Measurements from ENCODE around the gene ACSS1.

Gene ACSS1

DNA sequence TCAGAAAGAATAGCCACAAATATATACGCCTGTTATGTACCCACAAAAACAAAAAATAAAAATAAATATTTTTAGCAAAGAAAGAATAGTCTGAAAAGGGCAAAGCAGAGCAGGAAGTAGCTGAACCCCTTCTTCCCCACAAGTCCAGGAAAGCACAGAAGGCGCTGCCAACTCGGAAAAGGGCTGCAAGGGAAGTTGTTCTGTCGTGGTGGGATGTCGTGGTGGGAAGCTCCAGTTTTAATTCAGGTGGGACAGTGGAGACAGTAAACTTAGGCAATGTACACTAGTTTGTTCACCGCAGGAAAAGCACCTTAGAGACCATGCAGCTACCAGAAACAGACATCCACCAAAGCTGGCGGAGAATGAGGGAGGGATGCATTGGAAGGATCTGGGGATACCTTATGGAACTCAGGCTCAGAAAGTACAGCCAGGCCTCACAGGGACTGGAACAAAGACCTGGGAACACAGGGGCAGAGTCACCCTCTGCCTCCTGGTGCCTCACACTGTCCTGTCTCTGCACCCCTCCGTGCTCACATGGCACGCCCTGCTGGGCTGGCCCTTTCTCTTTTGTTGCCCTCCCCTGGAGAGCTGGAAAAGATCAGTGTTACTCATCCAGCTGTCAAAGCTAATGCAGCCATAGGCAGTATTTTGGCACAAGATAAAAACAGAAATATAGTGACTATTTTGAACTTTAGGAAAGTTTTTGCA lies 62.0 kb downstream of the ACSS1 start:
- in situ Hi-C loops (cut with HindIII; ENCODE audit: low sequenced_read_pairs) = loop anchor here (25.0 kb wide), 1 partner anchor 166 kb away; no protein-coding TSS in a partner anchor
- no peak overlapping the region for H3K4me3 ChIP-seq (ENCODE audit: low read depth, low read length)
- TF ChIP-seq, protein P1, sequence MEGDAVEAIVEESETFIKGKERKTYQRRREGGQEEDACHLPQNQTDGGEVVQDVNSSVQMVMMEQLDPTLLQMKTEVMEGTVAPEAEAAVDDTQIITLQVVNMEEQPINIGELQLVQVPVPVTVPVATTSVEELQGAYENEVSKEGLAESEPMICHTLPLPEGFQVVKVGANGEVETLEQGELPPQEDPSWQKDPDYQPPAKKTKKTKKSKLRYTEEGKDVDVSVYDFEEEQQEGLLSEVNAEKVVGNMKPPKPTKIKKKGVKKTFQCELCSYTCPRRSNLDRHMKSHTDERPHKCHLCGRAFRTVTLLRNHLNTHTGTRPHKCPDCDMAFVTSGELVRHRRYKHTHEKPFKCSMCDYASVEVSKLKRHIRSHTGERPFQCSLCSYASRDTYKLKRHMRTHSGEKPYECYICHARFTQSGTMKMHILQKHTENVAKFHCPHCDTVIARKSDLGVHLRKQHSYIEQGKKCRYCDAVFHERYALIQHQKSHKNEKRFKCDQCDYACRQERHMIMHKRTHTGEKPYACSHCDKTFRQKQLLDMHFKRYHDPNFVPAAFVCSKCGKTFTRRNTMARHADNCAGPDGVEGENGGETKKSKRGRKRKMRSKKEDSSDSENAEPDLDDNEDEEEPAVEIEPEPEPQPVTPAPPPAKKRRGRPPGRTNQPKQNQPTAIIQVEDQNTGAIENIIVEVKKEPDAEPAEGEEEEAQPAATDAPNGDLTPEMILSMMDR (IDR thresholded peaks at IDR 0.05; ENCODE audit: low read depth, low read length, missing control alignments) = no peak
- no peak for DNase-seq (ENCODE audit: low read depth)

DNA sequence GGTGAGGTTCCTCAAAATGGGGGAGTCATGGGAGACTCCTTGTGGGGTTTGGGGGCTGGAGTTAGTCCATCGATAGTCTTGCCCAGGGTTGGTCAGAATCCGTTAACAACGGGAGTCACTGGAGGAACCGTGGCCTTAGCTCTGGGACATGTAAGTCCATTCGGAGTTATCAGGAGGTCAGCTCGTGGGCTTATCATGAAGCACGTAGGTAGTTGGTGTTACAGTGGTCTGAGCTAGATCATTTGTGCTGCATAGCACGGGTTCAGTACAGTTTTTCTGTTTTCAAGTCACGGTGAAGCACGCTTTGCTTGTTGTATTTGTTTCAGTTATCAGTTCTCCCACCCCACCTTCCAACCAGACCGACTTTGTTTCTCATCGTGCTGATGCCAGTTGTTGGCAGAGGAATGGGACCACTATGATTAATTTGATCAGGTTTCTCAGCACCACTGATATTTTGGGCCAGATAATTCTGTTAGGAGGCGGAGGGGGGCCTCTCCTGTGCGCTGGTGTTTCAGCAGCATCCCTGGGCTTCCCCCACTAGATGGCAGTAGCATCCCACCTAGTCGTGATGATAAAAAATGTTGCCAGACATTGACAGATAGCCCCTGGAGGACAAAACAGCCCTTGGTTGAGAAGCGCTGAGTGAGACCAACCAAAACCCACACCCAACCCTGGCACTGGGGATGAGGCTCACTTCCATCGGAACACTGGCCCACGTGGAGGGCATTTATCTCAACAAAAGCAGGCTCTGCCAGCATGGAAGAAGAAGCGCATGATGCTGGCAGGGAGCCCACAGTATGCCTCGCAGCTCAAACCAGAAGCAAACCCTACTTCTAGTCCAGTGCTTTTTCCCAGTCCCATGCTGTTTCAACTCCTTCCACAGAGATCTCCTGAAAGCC lies 63.2 kb downstream of the ACSS1 start:
- peak overlapping the region; percentile 9 for H3K4me3 ChIP-seq (ENCODE audit: low read depth, low read length)
- in situ Hi-C loops (cut with HindIII; ENCODE audit: low sequenced_read_pairs) = loop anchor here (25.0 kb wide), 1 partner anchor 168 kb away; no protein-coding TSS in a partner anchor
- peak; percentile 52 for DNase-seq (ENCODE audit: low read depth)
- TF ChIP-seq, protein P1 (IDR thresholded peaks at IDR 0.05; ENCODE audit: low read depth, low read length, missing control alignments) = peak; percentile 94

DNA sequence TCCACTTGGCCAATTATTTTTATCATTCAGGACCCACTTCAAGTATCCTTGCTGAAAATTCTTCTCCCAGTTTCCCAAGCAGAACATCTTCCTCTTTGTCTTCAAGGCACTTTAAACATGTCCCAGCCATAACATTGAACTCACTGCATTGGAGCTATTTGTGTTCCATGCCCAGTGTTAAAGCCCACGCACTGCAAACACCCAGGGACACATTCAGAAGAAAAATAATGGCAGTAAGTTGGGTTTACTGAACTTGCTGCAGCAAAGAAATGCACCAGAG lies 63.8 kb downstream of the ACSS1 start:
- TF ChIP-seq, protein P1 (IDR thresholded peaks at IDR 0.05; ENCODE audit: low read depth, low read length, missing control alignments) = no peak
- no peak overlapping the region for H3K4me3 ChIP-seq (ENCODE audit: low read depth, low read length)
- in situ Hi-C loops (cut with HindIII; ENCODE audit: low sequenced_read_pairs) = loop anchor here (25.0 kb wide), 1 partner anchor 168 kb away; no protein-coding TSS in a partner anchor
- no peak for DNase-seq (ENCODE audit: low read depth)

DNA sequence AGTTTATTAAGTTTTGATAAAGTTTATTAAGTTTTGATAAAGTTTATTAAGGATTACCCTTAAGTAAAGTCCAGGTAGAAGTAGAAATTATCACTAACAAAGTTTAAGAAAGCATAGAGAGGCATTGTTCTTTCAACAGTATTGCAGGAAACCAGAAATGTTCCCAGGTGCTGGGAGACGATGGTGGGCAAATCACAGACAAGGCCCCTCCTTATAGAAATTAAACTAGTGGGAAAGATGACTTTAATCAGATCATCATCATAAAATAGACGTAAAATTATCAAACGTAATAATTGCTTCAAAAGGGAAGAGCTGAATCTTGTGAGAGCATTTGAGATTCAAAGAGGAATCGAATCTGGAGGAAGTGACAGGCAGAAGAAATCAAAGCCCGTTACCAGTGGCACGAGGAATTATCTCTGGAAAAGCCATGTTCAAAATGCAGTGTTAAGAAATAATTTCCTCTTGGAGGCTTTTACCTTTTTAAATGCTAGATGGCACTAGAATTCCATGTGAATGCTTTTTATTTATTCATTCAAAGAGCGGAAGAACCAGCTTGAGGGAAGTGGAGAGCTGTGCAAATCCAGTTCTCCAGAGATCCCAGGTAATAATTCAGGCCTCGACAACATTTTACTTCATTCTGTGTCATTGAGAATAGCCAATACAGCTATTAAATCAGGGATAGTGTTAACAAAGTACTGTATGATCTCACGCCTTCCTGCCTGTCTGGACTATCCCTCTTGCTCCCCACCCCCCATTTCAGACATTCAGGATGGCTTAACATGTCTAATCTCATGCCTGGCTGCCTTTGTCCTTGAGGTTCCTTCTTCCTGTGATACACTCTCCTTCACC lies 64.4 kb downstream of the ACSS1 start:
- peak; percentile 37 for DNase-seq (ENCODE audit: low read depth)
- in situ Hi-C loops (cut with HindIII; ENCODE audit: low sequenced_read_pairs) = loop anchor here (25.0 kb wide), 1 partner anchor 169 kb away; no protein-coding TSS in a partner anchor
- peak overlapping the region; percentile 66 for H3K4me3 ChIP-seq (ENCODE audit: low read depth, low read length)
- TF ChIP-seq, protein P1 (IDR thresholded peaks at IDR 0.05; ENCODE audit: low read depth, low read length, missing control alignments) = peak; percentile 33

DNA sequence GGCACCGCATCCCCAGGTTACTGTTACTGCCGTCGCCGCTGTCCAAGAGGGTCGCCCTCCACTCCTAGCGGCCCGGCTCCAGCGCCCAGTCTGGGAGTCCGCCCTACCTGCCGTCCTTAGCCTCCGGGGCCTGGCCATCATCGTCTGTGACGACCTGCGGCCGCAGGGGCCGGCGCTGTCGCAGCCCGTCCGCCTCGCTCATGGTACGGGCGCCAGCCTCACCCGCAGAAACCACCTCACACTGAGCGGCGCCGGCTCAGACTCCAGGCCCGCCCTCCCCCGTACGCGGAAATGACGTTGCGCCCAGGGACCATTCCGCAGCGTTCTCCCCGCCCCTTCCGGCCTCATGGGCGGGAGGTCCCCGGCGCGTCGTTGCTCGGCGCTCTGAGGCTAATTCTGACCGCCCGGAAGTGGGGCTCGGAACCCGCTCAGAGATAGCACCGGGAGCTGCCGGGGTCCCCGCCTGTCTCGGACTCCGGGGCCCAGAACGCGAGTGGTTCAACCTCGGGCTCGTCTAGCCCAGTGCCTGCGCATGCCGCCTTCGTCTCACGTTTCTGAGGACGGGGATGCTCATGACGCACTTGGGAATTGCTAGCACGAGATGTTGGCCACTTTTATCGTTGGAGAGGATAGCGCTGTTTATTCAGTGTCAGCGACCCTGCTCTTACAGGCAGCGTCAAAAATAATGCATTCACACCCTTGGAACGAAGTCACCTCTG lies 65.3 kb downstream of the ACSS1 start, which contains the start of gene APMAP:
APMAP (minus strand) TSS at position 265 of the 719 bp plus-strand sequence; CDS start at position 202, 63 bp downstream.
- peak within 1 kb of the TSS; percentile 66 for H3K4me3 ChIP-seq (ENCODE audit: low read depth, low read length)
- TF ChIP-seq, protein P1 (IDR thresholded peaks at IDR 0.05; ENCODE audit: low read depth, low read length, missing control alignments) = no peak
- in situ Hi-C loops (cut with HindIII; ENCODE audit: low sequenced_read_pairs) = loop anchor here (25.0 kb wide), 1 partner anchor 170 kb away; no protein-coding TSS in a partner anchor
- DNase-seq (ENCODE audit: low read depth) = peak; percentile 70
